IMR-90 (cell line): ENCODE results near the gene STPG4. TPM values are rescaled to one million over a fixed set of nuclear protein-coding genes. Genes with fewer than 3 reads are reported as not detected.
A peak's percentile ranks its signal among the peaks of the same experiment; 100 is the strongest.

Source experiments
- ATAC-seq: fragments of 200-7000 bp; cut with Tn5 transposase; 2 replicates; pipeline ENCODE4 v1.9.1; 2020; ENCODE audit warnings: low read depth, mild to moderate bottlenecking, moderate library complexity
- BruUV-seq: library from RNA; stranded (reverse); fragments of 400-500 nt; replicated peaks from 2 replicates; lab custom pipeline; 2021; lab: Mats Ljungman, UMichigan
- CTCF ChIA-PET: fragments of 300-600 bp; formaldehyde crosslinking; extraction: SDS; loops from one replicate; lab custom pipeline; 2021; ENCODE audit warnings: antibody characterized with exemption; lab: Yijun Ruan, JAX
- POLR2A ChIA-PET: fragments of 300-600 bp; sonication (Branson Sonifier 250); formaldehyde crosslinking; loops from one replicate; lab custom pipeline; 2022; ENCODE audit warnings: antibody characterized with exemption; ENCODE audit not compliant: unreplicated experiment; lab: Charles Lee
- DNase-seq: peaks from one replicate; pipeline ENCODE4 v3.0.0; 2013
- H2AFZ ChIP-seq: replicated peaks from 2 replicates; pipeline ENCODE3; 2013; ENCODE audit warnings: low read length, mild to moderate bottlenecking; ENCODE audit not compliant: poor library complexity
- H2AK5ac ChIP-seq: 2 replicates; pipeline ENCODE4 v1.6.1; 2013; ENCODE audit warnings: low read depth, low read length, inconsistent platforms
- H2AK9ac ChIP-seq: replicated peaks from 2 replicates; pipeline ENCODE3; 2013; ENCODE audit warnings: mild to moderate bottlenecking, low read depth, low read length, moderate library complexity; ENCODE audit not compliant: poor library complexity
- H2BK120ac ChIP-seq: 2 replicates; pipeline ENCODE4 v1.6.1; 2013; ENCODE audit warnings: low read depth, low read length, inconsistent platforms
- H2BK15ac ChIP-seq: 3 replicates; pipeline ENCODE4 v1.6.1; 2013; ENCODE audit warnings: low read depth, low read length, inconsistent platforms
- H2BK20ac ChIP-seq: 2 replicates; pipeline ENCODE4 v1.6.1; 2013; ENCODE audit warnings: low read depth, mild to moderate bottlenecking, inconsistent platforms, low read length, moderate library complexity
- H2BK5ac ChIP-seq: 2 replicates; pipeline ENCODE4 v1.6.1; 2013; ENCODE audit warnings: mild to moderate bottlenecking, low read depth, low read length, inconsistent platforms; ENCODE audit not compliant: poor library complexity, severe bottlenecking
- H3K14ac ChIP-seq: replicated peaks from 2 replicates; pipeline ENCODE4 v1.6.1; 2013; ENCODE audit warnings: low read depth, low read length, inconsistent platforms
- H3K18ac ChIP-seq: 2 replicates; pipeline ENCODE4 v1.6.1; 2013; ENCODE audit warnings: low read depth, low read length, control low read depth
- H3K23ac ChIP-seq: 2 replicates; pipeline ENCODE4 v1.6.1; 2013; ENCODE audit warnings: low read depth, low read length, inconsistent platforms
- H3K27ac ChIP-seq: 2 replicates; pipeline ENCODE4 v1.5.1; 2013; ENCODE audit warnings: mild to moderate bottlenecking, control low read depth, low read length; ENCODE audit not compliant: insufficient read depth
- H3K27me3 ChIP-seq: 2 replicates; pipeline ENCODE4 v1.6.1; 2013; ENCODE audit warnings: low read length; ENCODE audit not compliant: control insufficient read depth, insufficient read depth
- H3K36me3 ChIP-seq: 2 replicates; pipeline ENCODE4 v1.6.1; 2013; ENCODE audit warnings: low read length, mixed read lengths; ENCODE audit not compliant: control insufficient read depth, insufficient read depth
- H3K4ac ChIP-seq: 2 replicates; pipeline ENCODE4 v1.6.1; 2013; ENCODE audit warnings: low read depth, low read length, inconsistent platforms
- H3K4me1 ChIP-seq: 2 replicates; pipeline ENCODE4 v1.6.1; 2013; ENCODE audit warnings: low read length, mixed read lengths; ENCODE audit not compliant: control insufficient read depth, insufficient read depth
- H3K4me2 ChIP-seq: 2 replicates; pipeline ENCODE4 v1.6.1; 2013; ENCODE audit warnings: low read depth, mild to moderate bottlenecking, control low read depth, low read length, moderate library complexity
- H3K4me3 ChIP-seq: 2 replicates; pipeline ENCODE4 v1.5.1; 2013; ENCODE audit warnings: low read depth, mild to moderate bottlenecking, control low read depth, low read length, moderate library complexity; ENCODE audit not compliant: insufficient read depth
- H3K56ac ChIP-seq: 2 replicates; pipeline ENCODE4 v1.6.1; 2013; ENCODE audit warnings: low read length, inconsistent platforms; ENCODE audit not compliant: insufficient read depth; ENCODE audit errors: extremely low read depth
- H3K79me1 ChIP-seq, 2 experiments: 2 replicates each; pipeline ENCODE4 v1.6.1; 2013; ENCODE audit warnings: low read length in 2 of 2, inconsistent platforms in 1 of 2, low read depth in 1 of 2
- H3K9ac ChIP-seq: 2 replicates; pipeline ENCODE4 v1.6.1; 2013; ENCODE audit warnings: low read depth, low read length, control low read depth
- H3K9me1 ChIP-seq: 2 replicates; pipeline ENCODE4 v1.6.1; 2013; ENCODE audit warnings: low read length, inconsistent platforms; ENCODE audit not compliant: insufficient read depth
- H3K9me3 ChIP-seq: 2 replicates; pipeline ENCODE4 v1.6.1; 2013; ENCODE audit warnings: low read length; ENCODE audit not compliant: control insufficient read depth, insufficient read depth
- H4K20me1 ChIP-seq: 2 replicates; pipeline ENCODE4 v1.6.1; 2013; ENCODE audit warnings: low read length, inconsistent platforms; ENCODE audit not compliant: insufficient read depth
- H4K5ac ChIP-seq: 2 replicates; pipeline ENCODE4 v1.6.1; 2013; ENCODE audit warnings: mild to moderate bottlenecking, low read depth, low read length, control low read depth
- H4K8ac ChIP-seq, 2 experiments: 2 replicates each; pipeline ENCODE4 v1.6.1; 2013; ENCODE audit warnings: low read depth in 2 of 2, low read length in 2 of 2, control low read depth in 1 of 2, inconsistent platforms in 1 of 2
- H4K91ac ChIP-seq: 2 replicates; pipeline ENCODE4 v1.6.1; 2013; ENCODE audit warnings: low read depth, low read length, inconsistent platforms; ENCODE audit not compliant: insufficient read depth
- BHLHE40 ChIP-seq: fragments of 150-350 bp; IDR thresholded peaks from 2 replicates; pipeline ENCODE4 v1.6.1; 2016; ENCODE audit warnings: mild to moderate bottlenecking, low read depth, low read length
- CEBPB ChIP-seq: IDR thresholded peaks from 2 replicates; pipeline ENCODE4 v1.6.1; 2012; ENCODE audit warnings: low read depth, low read length, improper control_type of control experiment
- CHD1 ChIP-seq: IDR thresholded peaks from 2 replicates; pipeline ENCODE4 v1.6.1; 2012; ENCODE audit warnings: low read depth, low read length, improper control_type of control experiment
- FOS ChIP-seq: fragments of 150-350 bp; IDR thresholded peaks from 2 replicates; pipeline ENCODE4 v1.6.1; 2016; ENCODE audit warnings: low read depth, low read length
- MAFK ChIP-seq: IDR thresholded peaks from 2 replicates; pipeline ENCODE4 v1.6.1; 2012; ENCODE audit warnings: low read depth, low read length, improper control_type of control experiment
- MAZ ChIP-seq: IDR thresholded peaks from 2 replicates; pipeline ENCODE4 v1.6.1; 2012; ENCODE audit warnings: low read depth, mild to moderate bottlenecking, low read length, improper control_type of control experiment, moderate library complexity, borderline replicate concordance
- MXI1 ChIP-seq: IDR thresholded peaks from 2 replicates; pipeline ENCODE4 v1.6.1; 2012; ENCODE audit warnings: low read depth, mild to moderate bottlenecking, low read length, moderate library complexity, borderline replicate concordance
- NFE2L2 ChIP-seq: fragments of 150-350 bp; IDR thresholded peaks from 2 replicates; pipeline ENCODE4 v1.6.1; 2016; ENCODE audit warnings: low read depth, mild to moderate bottlenecking, low read length
- POLR2A ChIP-seq: IDR thresholded peaks from 2 replicates; pipeline ENCODE4 v1.6.1; 2012; ENCODE audit warnings: mild to moderate bottlenecking, low read depth, low read length
- RAD21 ChIP-seq: IDR thresholded peaks from 2 replicates; pipeline ENCODE4 v1.6.1; 2012; ENCODE audit warnings: low read length, improper control_type of control experiment
- RCOR1 ChIP-seq: IDR thresholded peaks from 2 replicates; pipeline ENCODE4 v1.6.1; 2012; ENCODE audit warnings: mild to moderate bottlenecking, low read length, improper control_type of control experiment; ENCODE audit not compliant: insufficient replicate concordance
- RFX5 ChIP-seq: IDR thresholded peaks from 2 replicates; pipeline ENCODE4 v1.8.0; 2012; ENCODE audit warnings: low read depth, mild to moderate bottlenecking, low read length, moderate library complexity
- SMC3 ChIP-seq: fragments of 150-350 bp; IDR thresholded peaks from 2 replicates; pipeline ENCODE4 v1.6.1; 2016; ENCODE audit warnings: low read depth, mild to moderate bottlenecking, antibody characterized with exemption, low read length, moderate library complexity
- WGBS, 2 experiments: methylation state at CpG; one replicate each; pipeline versions ENCODE4 v1.1.5 to v1.1.7; 2013; ENCODE audit warnings: missing lambda C conversion rate in 2 of 2; ENCODE audit not compliant: insufficient read length in 1 of 2; ENCODE audit errors: extremely low coverage in 2 of 2; 5-methylcytosine and 5-hydroxymethylcytosine counted together
- dilution Hi-C: fragments of 300-500 bp; cut with HindIII; formaldehyde crosslinking; loops from one replicate; pipeline ENCODE4 v1.14.3; 2018; ENCODE audit warnings: low sequenced_read_pairs; ENCODE audit not compliant: unreplicated experiment
- in situ Hi-C: fragments of 300-500 bp; cut with MboI; formaldehyde crosslinking; loops from 3 replicates; pipeline ENCODE4 v1.14.3; 2019; ENCODE audit warnings: low sequenced_read_pairs, inconsistent platforms, mixed read lengths
- intact Hi-C: fragments of 100-400 bp; cut with micrococcal nuclease; formaldehyde crosslinking; loops from 2 replicates; pipeline ENCODE4 v1.10.0; 2022
- polyA plus RNA-seq, 3 experiments: library from polyadenylated mRNA; depleted of rRNA; stranded (reverse); fragments of >200 nt; gene quantifications; 2 replicates each; pipeline ENCODE4 v1.2.3, GENCODE V29; 2012; ENCODE audit warnings: low replicate concordance in 1 of 3
- total RNA-seq: library from RNA; depleted of rRNA; stranded (reverse); fragments of >200 nt; gene quantifications from 2 replicates; pipeline ENCODE4 v1.2.3, GENCODE V29; 2012
- TF ChIP-seq, protein P1 (sequence below): conservative IDR thresholded peaks from 2 replicates; pipeline ENCODE4 v1.5.1; 2012; ENCODE audit warnings: mild to moderate bottlenecking, low read depth, low read length, improper control_type of control experiment
- TF ChIP-seq, protein P2 (sequence below): fragments of 150-350 bp; IDR thresholded peaks from 2 replicates; pipeline ENCODE4 v1.6.1; 2016; ENCODE audit warnings: low read depth, mild to moderate bottlenecking, low read length, moderate library complexity, borderline replicate concordance
- TF ChIP-seq, protein P3 (sequence below): fragments of 150-350 bp; IDR thresholded peaks from 2 replicates; pipeline ENCODE4 v1.6.1; 2017; ENCODE audit warnings: mild to moderate bottlenecking, antibody characterized with exemption, low read length, low read depth

STPG4 gene
- total and polyA plus RNA-seq, 2 of the 4 experiments (the other 2 are of a cell fraction) = 0.12 to 0.18 TPM

DNA sequence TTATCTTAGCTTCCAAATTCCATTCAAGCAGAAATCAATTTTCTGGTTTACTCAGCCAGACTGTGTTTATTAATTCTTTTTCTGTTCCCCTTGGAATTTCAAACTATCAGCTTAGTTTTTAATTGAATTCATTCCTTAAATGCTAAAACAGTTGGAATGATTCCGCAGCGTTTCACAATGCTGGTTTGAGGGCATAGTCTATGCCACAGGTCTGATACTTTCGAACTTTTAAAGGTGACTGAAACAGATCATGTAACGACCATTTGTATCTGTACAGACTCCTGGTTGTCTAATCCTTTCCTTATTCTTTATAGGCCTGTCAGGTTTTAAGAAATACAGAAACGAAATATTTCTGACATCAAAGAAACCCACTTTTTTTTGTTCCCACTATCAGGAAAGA is 45.4 kb downstream of the STPG4 start:
- H3K9me1 ChIP-seq = 0 out of 2 replicates have a peak, but pooled peaks cover 3% of the 10 kb centered on the region
- intact Hi-C loops (no loop called here), in situ Hi-C loops (no loop called here), dilution Hi-C loops (no loop called here)
- BruUV-seq = no TSS peak
- no peak overlapping the region for H3K18ac ChIP-seq
- no peak overlapping the region for H2BK5ac ChIP-seq
- no peak overlapping the region for H3K23ac ChIP-seq
- no peak overlapping the region for H4K8ac ChIP-seq
- H3K4me1 ChIP-seq = peaks cover 4% of the 10 kb centered on the region; the same call in 1 of the 2 replicates
- no peaks in the 10 kb centered on the region for H4K20me1 ChIP-seq
- H3K27me3 ChIP-seq = no peaks in the 10 kb centered on the region
- 80% methylated on average over 2 of the region's 5 CpGs; no CpG with 5 or more reads in 1 of the 2 experiments for WGBS, 2 experiments
- H3K9ac ChIP-seq = no peak overlapping the region
- H3K14ac ChIP-seq = no peak overlapping the region
- ChIA-PET POLR2A (interaction anchor here (0.6 kb wide), 1 partner anchor 63 kb away, joined by 3 read pairs; no protein-coding TSS in a partner anchor), CTCF (no interaction called here)
- TF ChIP-seq, protein P1, sequence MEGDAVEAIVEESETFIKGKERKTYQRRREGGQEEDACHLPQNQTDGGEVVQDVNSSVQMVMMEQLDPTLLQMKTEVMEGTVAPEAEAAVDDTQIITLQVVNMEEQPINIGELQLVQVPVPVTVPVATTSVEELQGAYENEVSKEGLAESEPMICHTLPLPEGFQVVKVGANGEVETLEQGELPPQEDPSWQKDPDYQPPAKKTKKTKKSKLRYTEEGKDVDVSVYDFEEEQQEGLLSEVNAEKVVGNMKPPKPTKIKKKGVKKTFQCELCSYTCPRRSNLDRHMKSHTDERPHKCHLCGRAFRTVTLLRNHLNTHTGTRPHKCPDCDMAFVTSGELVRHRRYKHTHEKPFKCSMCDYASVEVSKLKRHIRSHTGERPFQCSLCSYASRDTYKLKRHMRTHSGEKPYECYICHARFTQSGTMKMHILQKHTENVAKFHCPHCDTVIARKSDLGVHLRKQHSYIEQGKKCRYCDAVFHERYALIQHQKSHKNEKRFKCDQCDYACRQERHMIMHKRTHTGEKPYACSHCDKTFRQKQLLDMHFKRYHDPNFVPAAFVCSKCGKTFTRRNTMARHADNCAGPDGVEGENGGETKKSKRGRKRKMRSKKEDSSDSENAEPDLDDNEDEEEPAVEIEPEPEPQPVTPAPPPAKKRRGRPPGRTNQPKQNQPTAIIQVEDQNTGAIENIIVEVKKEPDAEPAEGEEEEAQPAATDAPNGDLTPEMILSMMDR = no peak
- TF ChIP-seq POLR2A (no peak), MXI1 (no peak), MAZ (no peak), RCOR1 (no peak), SMC3 (no peak), CEBPB (no peak), CHD1 (no peak), MAFK (no peak), BHLHE40 (no peak), RAD21 (no peak), RFX5 (no peak), FOS (no peak), NFE2L2 (no peak)
- TF ChIP-seq, protein P2, sequence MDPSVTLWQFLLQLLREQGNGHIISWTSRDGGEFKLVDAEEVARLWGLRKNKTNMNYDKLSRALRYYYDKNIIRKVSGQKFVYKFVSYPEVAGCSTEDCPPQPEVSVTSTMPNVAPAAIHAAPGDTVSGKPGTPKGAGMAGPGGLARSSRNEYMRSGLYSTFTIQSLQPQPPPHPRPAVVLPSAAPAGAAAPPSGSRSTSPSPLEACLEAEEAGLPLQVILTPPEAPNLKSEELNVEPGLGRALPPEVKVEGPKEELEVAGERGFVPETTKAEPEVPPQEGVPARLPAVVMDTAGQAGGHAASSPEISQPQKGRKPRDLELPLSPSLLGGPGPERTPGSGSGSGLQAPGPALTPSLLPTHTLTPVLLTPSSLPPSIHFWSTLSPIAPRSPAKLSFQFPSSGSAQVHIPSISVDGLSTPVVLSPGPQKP = no peak
- TF ChIP-seq, protein P3, sequence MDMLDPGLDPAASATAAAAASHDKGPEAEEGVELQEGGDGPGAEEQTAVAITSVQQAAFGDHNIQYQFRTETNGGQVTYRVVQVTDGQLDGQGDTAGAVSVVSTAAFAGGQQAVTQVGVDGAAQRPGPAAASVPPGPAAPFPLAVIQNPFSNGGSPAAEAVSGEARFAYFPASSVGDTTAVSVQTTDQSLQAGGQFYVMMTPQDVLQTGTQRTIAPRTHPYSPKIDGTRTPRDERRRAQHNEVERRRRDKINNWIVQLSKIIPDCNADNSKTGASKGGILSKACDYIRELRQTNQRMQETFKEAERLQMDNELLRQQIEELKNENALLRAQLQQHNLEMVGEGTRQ = no peak
- no peak overlapping the region for H2AFZ ChIP-seq
- no peak overlapping the region for H4K5ac ChIP-seq
- ATAC-seq (peak; percentile 24), DNase-seq (no peak)
- H3K9me3 ChIP-seq = no peaks in the 10 kb centered on the region
- H3K56ac ChIP-seq = no peak overlapping the region
- H3K79me1 ChIP-seq = no peaks in the 10 kb centered on the region
- no peak overlapping the region for H2AK5ac ChIP-seq
- no peak overlapping the region for H2BK120ac ChIP-seq
- no peak overlapping the region for H2BK20ac ChIP-seq
- H2BK15ac ChIP-seq = no peak overlapping the region; the same call in 2 of the 3 replicates
- no peak overlapping the region for H3K4me2 ChIP-seq
- no peak overlapping the region for H3K4me3 ChIP-seq
- no peak overlapping the region for H2AK9ac ChIP-seq
- H3K27ac ChIP-seq = no peak overlapping the region
- H3K4ac ChIP-seq = no peak overlapping the region
- H4K91ac ChIP-seq = no peak overlapping the region
- no peaks in the 10 kb centered on the region for H3K36me3 ChIP-seq
